ENCODE results near the gene C17orf107. TPM values are rescaled to one million over a fixed set of nuclear protein-coding genes. Genes with fewer than 3 reads are reported as not detected.
A peak's percentile ranks its signal among the peaks of the same experiment; 100 is the strongest.

C17orf107 gene
- total and polyA plus RNA-seq, 8 donors = 0.63 to 5.3 (median 1.2) TPM

DNA sequence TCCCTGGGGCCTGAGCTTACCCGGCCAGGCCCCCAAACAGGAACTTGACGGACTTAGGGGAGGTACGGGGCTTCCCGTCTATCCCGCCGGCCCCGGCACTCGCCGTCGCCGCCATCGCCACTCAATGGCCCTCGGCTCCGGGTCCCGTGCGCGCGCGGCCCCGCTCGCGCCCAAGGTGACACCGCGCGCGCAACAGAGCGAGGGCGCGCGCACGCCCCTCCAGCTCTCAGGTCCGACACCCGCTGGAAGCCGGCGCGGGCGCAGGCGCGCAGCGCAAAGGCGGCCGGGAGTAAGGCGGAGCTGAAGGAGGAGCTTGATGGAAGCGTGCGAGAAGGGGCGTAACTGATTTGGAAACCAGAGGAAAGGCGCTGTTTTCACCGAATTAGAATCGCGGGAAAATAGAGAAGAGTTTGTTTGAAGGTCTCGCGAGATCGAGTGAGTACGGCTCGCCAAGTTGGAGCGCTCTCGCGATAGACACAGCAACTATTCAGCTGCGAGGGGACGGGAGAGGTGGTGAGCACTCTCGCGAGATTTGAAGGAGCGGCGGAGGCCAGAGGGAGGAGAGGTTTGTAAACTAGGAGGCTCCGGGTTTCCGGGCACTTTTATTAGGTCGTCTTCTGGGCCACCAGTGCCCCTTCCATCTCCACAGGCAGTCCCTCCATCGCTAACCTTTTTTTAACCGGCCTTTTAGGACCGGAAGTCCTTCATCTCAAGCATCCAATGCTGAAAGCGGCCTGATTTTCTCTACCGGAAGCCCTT, 40.6 kb downstream of the C17orf107 start, which contains the start of the genes RNF167 and SLC25A11:
RNF167 (plus strand) TSS at position 473 of the 759 bp plus-strand sequence. CDS start 642 bp downstream, outside the sequence.
SLC25A11 (minus strand) TSS at position 251 of the 759 bp plus-strand sequence; CDS start at position 115, 136 bp downstream.
- intact Hi-C loops (cut with DNase I) = no loop called here
- TF ChIP-seq, protein P1, sequence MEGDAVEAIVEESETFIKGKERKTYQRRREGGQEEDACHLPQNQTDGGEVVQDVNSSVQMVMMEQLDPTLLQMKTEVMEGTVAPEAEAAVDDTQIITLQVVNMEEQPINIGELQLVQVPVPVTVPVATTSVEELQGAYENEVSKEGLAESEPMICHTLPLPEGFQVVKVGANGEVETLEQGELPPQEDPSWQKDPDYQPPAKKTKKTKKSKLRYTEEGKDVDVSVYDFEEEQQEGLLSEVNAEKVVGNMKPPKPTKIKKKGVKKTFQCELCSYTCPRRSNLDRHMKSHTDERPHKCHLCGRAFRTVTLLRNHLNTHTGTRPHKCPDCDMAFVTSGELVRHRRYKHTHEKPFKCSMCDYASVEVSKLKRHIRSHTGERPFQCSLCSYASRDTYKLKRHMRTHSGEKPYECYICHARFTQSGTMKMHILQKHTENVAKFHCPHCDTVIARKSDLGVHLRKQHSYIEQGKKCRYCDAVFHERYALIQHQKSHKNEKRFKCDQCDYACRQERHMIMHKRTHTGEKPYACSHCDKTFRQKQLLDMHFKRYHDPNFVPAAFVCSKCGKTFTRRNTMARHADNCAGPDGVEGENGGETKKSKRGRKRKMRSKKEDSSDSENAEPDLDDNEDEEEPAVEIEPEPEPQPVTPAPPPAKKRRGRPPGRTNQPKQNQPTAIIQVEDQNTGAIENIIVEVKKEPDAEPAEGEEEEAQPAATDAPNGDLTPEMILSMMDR (IDR thresholded peaks at IDR 0.05) = peak in 1 of 2 donors; percentile 27
- DNase-seq (peak; percentile 96 to 99 (median 98)), ATAC-seq (peak; percentile 95)
- Histone ChIP-seq H3K36me3 (peaks cover 0 to 55% of the 10 kb centered on the region in 2 donors), H3K27me3 (no peaks in the 10 kb centered on the region), H3K9me3 (no peaks in the 10 kb centered on the region), H3K27ac (peak within 1 kb of the TSS; percentile 96 to 97), H3K4me3 (peak within 1 kb of the TSS; percentile 77 to 93), H3K4me1 (peaks cover 21 to 58% of the 10 kb centered on the region in 2 donors)

DNA sequence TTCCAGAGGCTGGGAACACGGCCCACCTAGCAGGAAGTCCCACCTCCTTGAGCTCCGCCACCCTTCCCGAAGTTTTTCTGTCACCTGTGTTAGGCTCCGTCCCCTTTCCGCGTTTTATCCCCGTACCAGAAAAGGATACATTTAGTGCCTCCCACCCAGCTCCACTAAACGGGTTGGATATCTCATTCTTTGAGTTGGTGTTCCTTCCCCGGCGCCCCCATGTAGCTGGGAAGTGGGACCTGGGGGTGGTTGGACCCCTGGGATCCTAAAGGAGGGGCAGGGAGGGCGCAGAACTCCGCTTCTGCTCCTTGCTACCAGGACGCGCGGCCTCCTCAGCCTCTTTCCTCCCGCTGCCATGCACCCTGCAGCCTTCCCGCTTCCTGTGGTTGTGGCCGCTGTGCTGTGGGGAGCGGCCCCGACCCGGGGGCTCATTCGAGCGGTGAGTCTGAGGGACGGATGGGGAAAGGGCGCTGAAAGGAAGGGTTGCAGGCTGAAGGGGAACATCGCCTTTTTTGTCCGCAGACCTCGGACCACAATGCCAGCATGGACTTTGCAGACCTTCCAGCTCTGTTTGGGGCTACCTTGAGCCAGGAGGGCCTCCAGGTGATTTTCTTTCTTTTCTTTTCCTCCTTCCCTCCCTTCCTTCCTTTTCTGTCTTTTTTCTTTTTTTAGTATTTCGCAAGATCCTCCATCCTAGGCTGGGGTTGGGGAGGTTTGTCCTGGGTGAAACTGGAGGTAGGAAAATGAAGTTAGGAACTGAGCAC, 41.4 kb downstream of the C17orf107 start:
- ATAC-seq (peak; percentile 77), DNase-seq (peak in 2 of 4 donors; percentile 84)
- H3K36me3 ChIP-seq = peaks cover 0 to 62% of the 10 kb centered on the region in 2 donors
- no peaks in the 10 kb centered on the region for H3K27me3 ChIP-seq
- intact Hi-C loops (cut with DNase I) = no loop called here
- peak overlapping the region; percentile 96 to 97 for H3K27ac ChIP-seq
- H3K4me1 ChIP-seq = peaks cover 28 to 66% of the 10 kb centered on the region in 2 donors
- H3K9me3 ChIP-seq = no peaks in the 10 kb centered on the region
- H3K4me3 ChIP-seq = peak overlapping the region; percentile 77 to 93
- TF ChIP-seq, protein P1 (IDR thresholded peaks at IDR 0.05) = no peak

DNA sequence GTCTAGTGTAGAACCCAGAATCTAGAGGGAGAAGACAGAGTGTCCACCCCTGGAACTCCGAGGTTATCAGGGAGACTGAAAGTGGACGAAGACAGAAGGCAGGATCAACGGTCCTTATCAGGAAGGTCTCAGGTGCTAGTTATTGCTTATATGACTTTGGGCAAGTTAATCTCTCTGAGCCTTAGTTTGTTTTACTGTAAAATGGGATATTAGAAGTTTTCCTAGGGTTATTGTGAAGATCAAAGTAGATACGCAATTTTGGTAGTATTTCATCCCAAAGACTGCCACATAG, 41.9 kb downstream of the C17orf107 start:
- Histone ChIP-seq H3K36me3 (peaks cover 0 to 64% of the 10 kb centered on the region in 2 donors), H3K4me3 (peak overlapping the region; percentile 77 to 93), H3K4me1 (peaks cover 34 to 71% of the 10 kb centered on the region in 2 donors), H3K27me3 (no peaks in the 10 kb centered on the region), H3K9me3 (no peaks in the 10 kb centered on the region), H3K27ac (peak overlapping the region in 1 of 2 donors; percentile 97)
- DNase-seq (no peak), ATAC-seq (no peak)
- TF ChIP-seq, protein P1 (IDR thresholded peaks at IDR 0.05) = no peak
- intact Hi-C loops (cut with DNase I) = no loop called here

DNA sequence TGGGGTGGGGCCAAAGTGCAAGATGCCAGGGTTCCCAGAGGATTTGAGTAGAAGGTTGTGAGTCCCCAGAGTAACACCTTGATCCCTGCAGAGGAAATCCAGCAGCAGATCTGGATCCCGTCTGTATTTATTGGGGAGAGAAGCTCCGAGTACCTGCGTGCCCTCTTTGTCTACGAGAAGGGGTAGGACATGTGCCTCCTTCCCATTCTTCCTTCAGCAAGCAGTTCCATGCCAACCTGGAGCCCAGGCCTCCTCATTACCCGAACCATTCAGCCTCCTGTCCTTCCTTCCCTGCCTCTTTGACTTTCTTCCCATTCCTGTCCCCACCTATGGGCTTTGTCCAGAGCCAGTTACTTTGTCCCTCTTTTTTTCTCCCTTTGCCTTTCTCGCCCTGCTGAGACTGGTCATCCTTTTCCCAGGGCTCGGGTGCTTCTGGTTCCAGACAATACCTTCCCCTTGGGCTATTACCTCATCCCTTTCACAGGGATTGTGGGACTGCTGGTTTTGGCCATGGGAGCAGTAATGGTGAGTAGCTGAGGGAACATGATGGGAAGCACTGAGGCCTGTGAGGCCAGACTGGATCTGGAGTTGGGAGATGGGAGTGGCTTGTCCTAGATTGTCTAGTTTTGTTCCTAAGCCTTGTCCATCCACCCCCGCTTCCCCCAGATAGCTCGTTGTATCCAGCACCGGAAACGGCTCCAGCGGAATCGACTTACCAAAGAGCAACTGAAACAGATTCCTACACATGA, 43.6 kb downstream of the C17orf107 start:
- intact Hi-C loops (cut with DNase I) = no loop called here
- no peaks in the 10 kb centered on the region for H3K27me3 ChIP-seq
- peak overlapping the region in 1 of 2 donors; percentile 100 for H3K27ac ChIP-seq
- no peaks in the 10 kb centered on the region for H3K9me3 ChIP-seq
- H3K4me1 ChIP-seq = peaks cover 39 to 78% of the 10 kb centered on the region in 2 donors
- ATAC-seq = no peak
- TF ChIP-seq, protein P1 (IDR thresholded peaks at IDR 0.05) = no peak
- peak overlapping the region in 1 of 2 donors; percentile 100 for H3K4me3 ChIP-seq
- DNase-seq = peak in 1 of 4 donors; percentile 24
- peaks cover 0 to 59% of the 10 kb centered on the region in 2 donors for H3K36me3 ChIP-seq
